NCI-H345 treated with DMSO at 0.1 percent for 48 hours (cell line): ENCODE data around the gene KDM1A.
"Not testable (repeated sequence)": the region's sequence is repeated elsewhere in the genome, so short reads cannot be mapped to it uniquely, and the experiment has no call there.

Experiments
- DNase-seq: peaks from one replicate; lab custom pipeline; 2025; ENCODE audit not compliant: unreplicated experiment; lab: John Stamatoyannopoulos, UW

The KDM1A gene

GRCh38 chr1:23019094-23019862 lies at the start of gene KDM1A:
Gene KDM1A, plus strand, starts transcription at chr1:23019468. Its CDS starts 129 bp downstream, at chr1:23019597.
- peak; percentile 83 for DNase-seq

DNA sequence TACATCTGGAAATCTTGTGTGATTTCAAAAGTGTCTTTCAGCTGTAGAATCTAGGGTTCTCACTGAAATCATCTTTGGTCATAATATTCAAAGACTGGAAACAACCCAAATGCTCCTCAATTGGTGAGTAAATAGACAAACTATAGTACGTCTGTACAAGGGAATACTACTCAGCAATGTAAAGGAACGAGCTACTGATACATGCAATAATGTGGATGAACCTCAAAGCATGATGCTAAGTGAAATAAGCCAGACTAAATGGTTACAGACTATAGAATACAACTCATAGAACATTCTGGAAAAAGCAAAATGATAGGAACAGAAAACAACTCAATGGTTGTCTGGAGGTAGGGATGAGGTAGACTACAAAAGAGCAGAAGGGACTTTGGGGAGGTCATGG lies 49.2 kb upstream of the KDM1A start:
- no peak for DNase-seq

- DNase-seq: no peak
These were observed 48.1 kb upstream of the KDM1A start for GRCh38 chr1:22971161-22971560.

DNA sequence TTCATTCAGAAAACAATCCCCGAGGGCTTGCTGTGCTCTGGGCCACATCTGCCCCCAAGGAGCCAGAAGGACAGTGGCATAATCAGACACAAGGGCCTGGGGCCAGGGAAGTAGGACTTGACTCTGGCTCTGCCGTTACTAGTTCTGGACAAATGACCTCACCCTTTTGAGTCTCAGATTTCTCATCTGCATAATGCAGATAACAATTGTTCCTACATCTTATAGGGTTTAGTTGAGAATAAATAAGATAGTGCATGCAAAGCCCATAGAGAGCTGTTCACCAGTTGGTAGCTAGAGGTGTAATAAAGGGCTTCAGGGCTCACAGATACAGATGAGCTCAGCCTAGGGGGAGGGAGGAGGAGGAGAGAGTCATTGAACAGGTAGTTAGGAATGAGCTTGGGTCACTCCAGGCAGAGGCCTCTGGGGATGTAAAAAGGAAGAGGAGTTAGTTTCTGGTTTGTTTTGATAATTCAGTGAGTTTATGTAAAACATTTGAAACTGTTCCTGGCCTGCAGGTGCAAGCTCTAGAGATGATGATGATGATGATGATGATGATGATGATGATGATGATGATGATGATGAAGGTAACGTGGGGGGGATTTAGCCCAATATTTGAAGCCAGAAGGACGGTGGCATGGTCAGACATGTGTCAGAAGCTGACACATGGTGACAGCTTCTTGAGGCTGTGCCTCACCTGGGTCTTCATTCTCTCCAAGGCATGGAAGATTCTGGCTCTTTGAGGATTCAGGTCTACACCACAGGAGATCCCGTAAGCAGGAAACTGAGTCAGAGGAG lies 47.5 kb upstream of the KDM1A start:
- DNase-seq: no peak

DNA sequence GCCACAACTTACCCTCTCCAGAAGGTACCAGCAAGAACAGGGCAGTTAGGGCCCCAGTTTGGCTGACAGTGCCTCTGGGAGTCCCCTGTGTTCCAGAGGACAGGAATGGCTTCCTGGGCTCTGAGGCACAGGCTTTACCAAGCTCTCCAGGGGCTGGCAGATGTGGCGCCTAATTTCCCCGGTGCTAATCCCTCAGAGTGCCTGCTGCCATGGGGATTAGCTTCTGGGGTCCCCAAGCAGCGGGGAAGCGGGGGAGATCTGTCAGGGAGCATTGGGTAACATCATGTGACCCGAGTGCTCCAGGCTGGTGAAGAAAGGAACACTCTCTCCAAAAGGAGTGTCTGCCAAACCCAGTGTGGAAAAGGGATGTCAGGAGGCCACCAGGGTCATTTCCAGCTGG lies 46.5 kb upstream of the KDM1A start, which contains the start of gene LACTBL1:
TSS of gene LACTBL1 (minus strand) at position 107 of the 400 bp plus-strand sequence. CDS start 550 bp downstream, outside the sequence.
- DNase-seq: no peak

DNA sequence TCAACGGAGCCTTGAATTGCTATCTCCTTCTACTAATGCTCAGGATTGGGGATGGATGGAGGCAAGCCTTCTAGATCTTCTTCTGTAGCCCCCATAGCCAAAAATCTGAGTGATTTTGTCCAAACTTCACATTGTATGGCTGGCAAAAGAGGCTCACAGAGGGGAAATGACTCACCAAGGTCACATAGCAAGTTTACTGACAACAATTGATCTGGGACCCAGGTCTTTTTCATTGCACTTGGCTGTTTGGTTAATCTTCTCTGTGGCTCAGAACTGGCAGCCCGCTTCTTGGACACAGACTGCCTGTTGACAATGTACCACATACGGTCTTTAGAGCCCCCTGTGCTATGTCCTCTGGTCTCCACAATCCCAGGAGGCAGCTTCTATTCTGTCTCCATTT lies 43.6 kb upstream of the KDM1A start:
- DNase-seq: no peak

- DNase-seq: no peak
These were observed 43.2 kb upstream of the KDM1A start for GRCh38 chr1:22976127-22976460.

DNA sequence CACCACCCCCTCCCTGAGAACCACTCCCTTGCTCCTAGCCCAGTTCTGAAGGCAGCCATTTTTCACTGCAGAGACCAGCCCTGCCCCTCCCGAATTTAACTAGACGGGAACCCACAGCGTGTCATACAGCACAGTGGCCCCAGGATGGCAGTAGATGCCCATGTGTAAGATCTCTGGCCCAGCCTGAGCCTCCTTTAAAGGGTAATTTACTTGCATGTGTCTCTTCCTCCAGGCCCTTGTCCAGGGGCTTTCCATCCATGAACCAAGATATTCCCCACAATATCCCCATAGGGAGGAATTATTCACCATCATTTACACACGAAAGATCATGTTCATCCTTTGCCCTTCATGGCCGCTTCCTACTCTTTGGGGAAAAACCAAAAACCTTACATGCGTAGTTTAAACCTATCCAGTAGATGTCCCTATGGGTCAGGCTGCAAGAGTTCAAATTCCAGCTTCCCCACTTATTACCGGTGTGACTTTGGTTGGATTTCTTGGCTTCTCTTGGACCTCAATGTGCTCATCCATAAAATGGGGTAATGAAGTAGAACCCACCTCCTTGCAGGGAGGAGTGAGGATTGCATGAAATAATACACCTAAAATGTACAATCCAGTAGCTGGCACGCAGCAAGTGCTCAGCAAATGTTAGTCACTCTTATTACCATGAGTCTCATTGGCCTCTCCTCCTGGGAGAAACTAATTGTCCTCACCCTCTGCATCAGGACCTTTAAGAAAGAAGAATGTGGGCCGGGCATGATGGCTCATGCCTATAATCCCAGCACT lies 42.6 kb upstream of the KDM1A start:
- peak; percentile 64 for DNase-seq

DNA sequence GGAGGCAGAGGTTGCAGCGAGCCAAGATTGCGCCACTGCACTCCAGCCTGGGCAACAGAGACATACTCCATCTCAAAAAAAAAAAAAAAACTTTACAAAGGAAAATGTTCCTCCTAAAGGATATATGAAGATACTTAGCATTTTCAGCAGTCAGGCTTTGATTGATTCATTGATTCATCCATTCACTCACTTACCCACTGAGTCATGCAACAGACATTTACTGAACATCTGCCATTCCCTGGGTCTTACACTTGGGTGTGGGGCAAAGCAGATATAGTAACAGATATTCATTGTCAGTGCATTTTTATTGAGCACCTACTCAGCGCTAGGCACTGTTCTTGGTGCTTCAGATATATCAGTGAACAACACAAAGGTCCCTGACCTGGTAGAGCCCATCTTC lies 41.0 kb upstream of the KDM1A start:
- DNase-seq: no peak

DNA sequence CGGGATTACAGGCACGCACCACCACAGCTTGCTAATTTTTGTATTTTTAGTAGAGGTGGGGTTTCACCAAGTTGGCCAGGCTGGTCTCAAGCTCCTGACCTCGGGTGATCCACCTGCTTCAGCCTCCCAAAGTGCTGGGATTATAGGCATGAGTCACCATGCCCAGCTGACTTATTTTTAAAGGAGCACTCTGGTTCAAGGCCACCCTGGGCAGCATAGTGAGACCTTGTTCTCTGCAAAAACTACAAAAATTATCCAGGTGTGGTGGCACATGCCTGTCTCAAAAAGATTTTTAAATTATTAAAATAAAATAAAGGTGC lies 38.8 kb upstream of the KDM1A start:
- not testable (repeated sequence) for DNase-seq

DNA sequence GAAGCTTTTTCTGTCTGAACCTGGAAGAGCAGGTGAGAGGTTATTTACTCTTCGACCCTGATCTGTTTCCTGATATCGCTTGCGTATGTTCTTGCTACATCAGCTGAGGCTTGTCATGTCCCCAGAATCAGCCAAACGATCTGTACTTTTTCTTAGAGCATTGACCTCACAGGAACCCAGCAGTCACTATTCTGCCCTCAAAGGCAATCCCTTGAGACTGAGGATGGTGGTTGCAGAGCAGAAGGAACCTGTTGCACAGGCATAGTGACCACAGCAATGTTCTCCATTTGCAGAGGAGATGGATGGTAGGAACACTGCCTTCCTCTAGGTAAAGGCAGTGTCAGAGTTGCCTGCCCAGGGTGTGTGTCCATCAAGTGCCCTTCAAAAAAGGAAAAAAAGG lies 35.3 kb upstream of the KDM1A start:
- DNase-seq: no peak

DNA sequence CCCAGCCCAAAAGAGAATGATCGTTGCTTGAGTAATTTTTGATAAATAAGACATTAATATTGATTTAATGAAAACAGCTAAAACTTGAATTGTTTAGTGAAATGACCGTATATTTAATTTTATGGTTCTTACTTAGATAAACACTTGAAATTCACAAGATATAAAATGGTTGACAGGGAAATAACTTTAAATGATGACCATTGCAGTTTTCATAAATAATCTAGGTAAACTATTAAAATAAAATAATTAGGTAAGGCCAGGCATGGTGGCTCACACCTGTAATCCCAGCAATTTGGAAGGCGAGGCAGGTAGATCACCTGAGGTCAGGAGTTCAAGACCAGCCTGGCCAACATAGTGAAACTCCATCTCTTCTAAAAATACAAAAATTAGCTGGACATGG lies 26.9 kb upstream of the KDM1A start:
- DNase-seq: not testable (repeated sequence)

DNA sequence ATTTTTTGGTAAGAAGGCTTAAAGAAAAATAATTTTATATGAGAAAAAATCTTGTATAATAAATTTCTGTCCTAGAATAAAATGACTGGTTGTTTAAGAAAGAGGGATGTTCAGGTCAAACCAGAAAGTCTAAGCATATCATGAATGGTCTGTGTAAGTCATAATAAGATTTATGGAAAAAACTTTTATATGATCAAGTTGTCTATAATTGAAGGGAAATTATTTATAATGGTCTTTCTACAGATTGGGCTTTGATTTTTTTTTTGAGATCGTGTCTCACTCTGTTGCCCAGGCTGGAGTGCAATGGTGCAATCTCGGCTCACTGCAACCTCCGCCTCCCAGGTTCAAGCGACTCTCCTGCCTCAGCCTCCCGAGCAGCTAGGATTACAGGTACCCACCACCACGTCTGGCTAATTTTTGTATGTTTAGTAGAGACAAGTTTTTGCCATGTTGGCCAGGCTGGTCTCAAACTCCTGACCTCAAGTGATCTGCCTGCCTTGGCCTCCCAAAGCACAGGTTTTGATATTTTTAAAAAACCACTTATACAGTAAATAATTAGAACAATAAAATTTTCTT lies 26.0 kb upstream of the KDM1A start:
- DNase-seq: not testable (repeated sequence)

DNA sequence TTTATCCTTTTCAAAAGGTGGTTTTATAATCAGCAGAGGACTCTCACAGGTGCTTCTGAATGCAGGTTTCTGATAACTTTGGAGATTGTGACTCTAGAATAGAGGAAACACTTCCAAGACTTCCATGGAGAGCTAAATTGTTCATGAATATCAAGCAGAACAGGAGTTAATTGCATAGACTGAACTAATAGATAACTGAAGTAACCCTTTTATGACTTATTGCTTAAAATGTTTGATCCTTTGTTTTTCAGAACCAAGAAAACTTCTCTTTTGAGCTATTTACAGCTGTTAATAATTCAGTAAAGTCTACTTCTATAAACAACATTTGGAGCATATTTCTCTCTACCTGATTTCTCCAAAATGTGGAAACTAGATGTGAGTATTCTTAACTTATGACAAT lies 23.5 kb upstream of the KDM1A start:
- no peak for DNase-seq

- not testable (repeated sequence) for DNase-seq
These were observed 21.7 kb upstream of the KDM1A start for GRCh38 chr1:22997528-22997927.

DNA sequence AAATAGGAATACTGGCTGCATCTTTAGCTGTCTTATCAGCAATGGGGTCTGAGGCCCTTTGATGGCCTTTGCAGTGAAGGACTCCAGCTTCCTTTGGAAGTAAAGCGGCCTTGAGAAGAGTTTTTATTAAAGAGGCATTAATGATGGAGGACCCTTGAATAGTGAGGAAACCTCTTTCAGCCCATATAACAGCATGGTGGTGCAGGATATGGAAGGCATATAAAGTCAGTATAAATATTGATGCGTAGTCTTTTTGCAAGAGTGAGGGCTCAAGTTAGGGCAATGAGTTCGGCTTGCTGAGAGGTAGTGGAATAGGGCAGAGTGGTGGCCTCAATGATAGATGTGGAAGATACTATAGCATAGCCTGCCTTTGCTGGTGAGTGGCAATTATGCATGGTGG lies 19.1 kb upstream of the KDM1A start:
- DNase-seq: not testable (repeated sequence)

DNA sequence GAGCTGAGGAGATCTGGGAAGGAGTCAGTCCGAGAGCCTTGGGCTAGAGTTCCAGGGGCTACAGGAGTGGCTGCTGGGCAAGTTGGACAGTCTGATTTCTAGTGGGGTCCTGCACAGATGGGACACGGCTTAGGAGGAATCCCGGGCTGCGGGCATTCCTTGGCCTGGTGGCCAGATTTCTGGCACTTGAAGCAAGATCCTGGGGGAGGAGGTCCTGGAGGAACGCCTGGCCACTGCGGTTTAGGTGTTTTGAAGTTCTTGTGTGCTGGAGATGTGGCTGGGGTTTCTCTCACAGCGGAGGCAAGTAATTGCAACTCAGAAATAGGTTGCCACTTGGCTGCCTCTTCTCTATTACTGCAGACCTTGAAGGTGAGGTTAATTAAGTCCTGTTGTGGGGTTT lies 17.1 kb upstream of the KDM1A start:
- DNase-seq: not testable (repeated sequence)

- DNase-seq: no peak
These were observed 15.2 kb upstream of the KDM1A start for GRCh38 chr1:23004112-23004511.

- DNase-seq: not testable (repeated sequence)
These were observed 14.5 kb upstream of the KDM1A start for GRCh38 chr1:23004769-23005168.

DNA sequence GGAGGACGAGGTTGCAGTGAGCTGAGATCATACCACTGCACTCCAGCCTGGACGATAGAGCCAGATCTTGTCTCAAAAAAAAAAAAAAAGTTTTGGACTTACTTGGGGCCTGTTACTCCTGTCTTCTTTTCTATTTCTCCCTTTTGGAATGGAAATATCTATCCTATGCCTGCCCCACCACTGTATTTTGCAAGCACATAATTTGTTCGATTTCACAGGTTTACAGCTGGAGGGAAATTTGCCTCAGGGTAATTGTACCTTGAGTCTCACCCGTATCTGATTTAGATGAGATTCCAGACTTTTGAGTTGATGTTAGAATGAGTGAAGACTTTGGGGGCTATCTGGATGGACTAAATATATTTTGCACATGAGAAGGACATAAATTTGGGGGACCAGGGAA lies 12.2 kb upstream of the KDM1A start:
- no peak for DNase-seq

DNA sequence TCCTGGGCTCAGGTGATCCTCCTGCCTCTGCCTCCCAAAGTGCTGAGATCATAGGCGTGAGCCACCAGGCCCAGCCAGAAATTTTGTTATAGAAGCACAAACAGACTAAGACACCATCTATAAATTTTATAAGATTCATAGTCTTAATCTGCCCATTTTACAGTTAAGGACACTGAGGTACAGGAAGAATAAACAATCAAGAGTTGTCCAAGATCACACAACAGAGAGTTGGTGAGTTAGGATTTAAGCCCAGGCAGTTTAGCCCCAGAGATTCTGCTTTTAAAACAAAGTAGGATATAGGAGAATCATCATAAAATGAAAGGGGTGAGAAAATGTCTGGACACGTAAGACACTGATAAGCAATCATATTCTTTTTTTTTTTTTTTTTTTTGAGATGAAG lies 10.4 kb upstream of the KDM1A start:
- no peak for DNase-seq
